ENCODE results near the gene ANKIB1. TPM values are rescaled to one million over a fixed set of nuclear protein-coding genes. Genes with fewer than 3 reads are reported as not detected.
"Not testable (repeated sequence)": the region's sequence is repeated elsewhere in the genome, so short reads cannot be mapped to it uniquely, and the experiment has no call there.

ANKIB1 gene
- polyA plus RNA-seq, 1 donor from 2014 or later: 4.4 TPM

DNA sequence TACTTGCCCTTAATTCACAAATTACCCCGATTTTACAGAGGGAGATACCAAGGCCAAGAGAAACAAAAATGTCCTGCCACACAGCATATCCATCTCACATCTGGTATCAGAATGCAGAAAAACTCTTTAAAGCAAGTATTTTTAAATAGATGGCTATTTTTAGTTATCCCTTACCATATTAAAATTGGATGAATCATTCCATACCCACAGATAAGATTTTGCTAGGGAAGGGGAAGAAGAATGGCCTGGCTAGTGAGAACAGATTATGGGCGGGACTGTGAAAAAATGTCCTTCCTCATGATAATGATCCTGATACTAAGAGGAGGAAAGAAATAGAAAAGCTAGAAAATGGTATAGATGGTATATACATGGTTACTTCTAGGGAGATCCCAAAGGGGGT lies 121.0 kb downstream of the ANKIB1 start:
- no peaks in the 10 kb centered on the region for H3K27me3 Mint-ChIP-seq
- H3K4me1 Mint-ChIP-seq: no peaks in the 10 kb centered on the region
- H3K36me3 Mint-ChIP-seq: peaks cover 31% of the 10 kb centered on the region
- no peaks in the 10 kb centered on the region for H3K9me3 Mint-ChIP-seq
- H3K4me3 Mint-ChIP-seq: no peak overlapping the region
- no peak overlapping the region for H3K27ac Mint-ChIP-seq

DNA sequence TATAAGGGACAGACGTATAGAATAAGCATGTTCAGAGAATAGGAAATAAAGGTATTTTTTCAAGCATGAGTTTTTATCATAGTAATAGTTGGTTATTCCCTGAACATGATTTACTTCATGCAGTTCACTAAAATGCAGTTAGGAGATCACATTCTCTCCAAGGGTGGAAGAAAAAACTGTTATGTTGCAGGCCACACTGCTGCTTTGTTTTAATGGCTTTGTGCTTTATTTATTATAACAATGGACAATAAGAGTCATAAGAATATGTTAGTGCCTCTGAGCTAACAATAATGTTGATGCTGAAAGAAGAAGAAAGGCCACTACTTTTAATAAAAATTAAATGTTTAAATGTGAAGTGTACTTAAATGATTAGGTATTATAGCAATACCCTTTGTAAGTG lies 123.0 kb downstream of the ANKIB1 start:
- H3K27ac Mint-ChIP-seq: no peak overlapping the region
- no peaks in the 10 kb centered on the region for H3K4me1 Mint-ChIP-seq
- H3K36me3 Mint-ChIP-seq: peaks cover 26% of the 10 kb centered on the region
- H3K4me3 Mint-ChIP-seq: no peak overlapping the region
- no peaks in the 10 kb centered on the region for H3K9me3 Mint-ChIP-seq
- no peaks in the 10 kb centered on the region for H3K27me3 Mint-ChIP-seq

DNA sequence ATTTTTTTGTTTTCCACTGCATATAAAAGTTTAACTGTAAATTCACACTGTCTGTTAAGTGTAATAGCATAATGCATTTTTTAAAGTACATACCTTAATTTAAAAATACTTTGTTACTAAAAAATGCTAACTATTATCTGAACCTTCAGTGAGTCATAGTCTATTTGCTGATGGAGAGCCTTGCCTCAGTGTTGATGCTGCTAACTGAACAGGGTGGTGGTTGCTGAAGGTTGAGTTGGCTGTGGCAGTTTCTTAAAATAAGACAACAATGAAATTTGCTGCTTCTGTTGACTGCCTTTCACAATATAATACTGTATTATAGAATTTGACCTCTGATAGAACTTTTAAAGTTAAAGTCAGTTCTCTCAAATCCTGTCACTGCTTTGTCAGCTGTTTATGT lies 129.2 kb downstream of the ANKIB1 start:
- Mint-ChIP-seq H3K27ac (no peak overlapping the region), H3K9me3 (no peaks in the 10 kb centered on the region), H3K27me3 (no peaks in the 10 kb centered on the region), H3K4me1 (peaks cover 0 to 2% (median 0%) of the 10 kb centered on the region in 3 donors), H3K36me3 (peaks cover 11% of the 10 kb centered on the region), H3K4me3 (no peak overlapping the region)

DNA sequence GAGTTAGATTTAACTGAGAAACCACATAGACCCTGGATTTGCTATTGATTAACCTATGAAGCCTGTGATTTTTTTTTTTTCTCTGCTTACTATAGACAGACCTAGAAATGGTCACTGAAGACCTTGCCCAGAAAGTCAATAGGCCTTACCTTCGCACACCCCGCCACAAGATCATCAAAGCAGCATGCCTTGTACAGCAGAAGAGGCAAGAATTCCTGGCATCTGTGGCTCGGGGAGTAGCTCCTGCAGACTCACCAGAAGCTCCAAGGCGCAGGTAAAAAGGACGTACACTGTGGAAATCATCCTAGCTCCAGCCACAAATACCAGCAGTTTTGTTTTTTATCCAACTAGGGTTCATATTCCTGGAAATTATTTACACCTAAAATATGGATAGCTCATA lies 145.3 kb downstream of the ANKIB1 start:
- Mint-ChIP-seq H3K4me1 (no peaks in the 10 kb centered on the region), H3K27ac (peak overlapping the region in 1 of 3 donors; percentile 29), H3K9me3 (no peaks in the 10 kb centered on the region), H3K4me3 (no peak overlapping the region), H3K27me3 (no peaks in the 10 kb centered on the region), H3K36me3 (peaks cover 8% of the 10 kb centered on the region)

GRCh38 chr7:92397542-92397941 lies 151.8 kb downstream of the ANKIB1 start:
- Mint-ChIP-seq H3K27ac (no peak overlapping the region), H3K4me1 (no peaks in the 10 kb centered on the region)

GRCh38 chr7:92400013-92400412 lies 154.2 kb downstream of the ANKIB1 start:
- Mint-ChIP-seq H3K4me3 (no peak overlapping the region), H3K4me1 (no peaks in the 10 kb centered on the region), H3K27ac (no peak overlapping the region), H3K27me3 (no peaks in the 10 kb centered on the region), H3K36me3 (peaks cover 10% of the 10 kb centered on the region), H3K9me3 (no peaks in the 10 kb centered on the region)

More at GRCh38 chr7:92397542-92397941, 151.8 kb downstream of the ANKIB1 start:
- Mint-ChIP-seq H3K27me3 (no peaks in the 10 kb centered on the region), H3K9me3 (no peaks in the 10 kb centered on the region), H3K36me3 (peaks cover 10% of the 10 kb centered on the region), H3K4me3 (no peak overlapping the region)

- Mint-ChIP-seq H3K27me3 (no peaks in the 10 kb centered on the region), H3K4me3 (no peak overlapping the region), H3K4me1 (no peaks in the 10 kb centered on the region), H3K36me3 (peaks cover 10% of the 10 kb centered on the region), H3K9me3 (no peaks in the 10 kb centered on the region), H3K27ac (no peak overlapping the region)
These were observed 157.4 kb downstream of the ANKIB1 start for GRCh38 chr7:92402920-92403759.

- Mint-ChIP-seq H3K36me3 (peaks cover 7% of the 10 kb centered on the region), H3K4me3 (no peak overlapping the region), H3K9me3 (no peaks in the 10 kb centered on the region), H3K27ac (no peak overlapping the region), H3K27me3 (no peaks in the 10 kb centered on the region), H3K4me1 (no peaks in the 10 kb centered on the region)
These were observed 157.9 kb downstream of the ANKIB1 start for GRCh38 chr7:92403760-92404074.

DNA sequence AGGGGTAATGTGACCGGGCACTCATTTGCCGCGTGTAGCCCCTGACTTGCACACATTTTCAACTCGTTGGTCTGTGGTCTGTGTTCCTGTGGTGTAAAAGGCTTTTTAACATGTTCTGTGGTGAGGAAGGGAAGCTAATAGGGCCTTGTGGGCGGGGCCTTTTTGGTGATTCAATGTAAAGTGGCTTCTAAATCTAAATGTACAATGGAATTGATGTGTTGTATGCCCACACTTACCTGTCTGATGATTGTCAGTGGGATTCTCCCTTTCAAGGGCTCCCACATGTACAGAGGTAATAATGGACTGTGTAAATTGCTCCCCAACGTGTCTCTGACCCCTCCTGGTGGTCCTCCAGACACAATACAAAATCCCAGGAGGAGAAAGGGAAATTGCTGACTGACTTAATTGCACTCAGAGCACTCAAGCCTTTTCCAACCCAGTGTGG lies 158.4 kb downstream of the ANKIB1 start:
- H3K36me3 Mint-ChIP-seq: peaks cover 8% of the 10 kb centered on the region
- no peaks in the 10 kb centered on the region for H3K9me3 Mint-ChIP-seq
- no peaks in the 10 kb centered on the region for H3K4me1 Mint-ChIP-seq
- H3K27me3 Mint-ChIP-seq: no peaks in the 10 kb centered on the region
- no peak overlapping the region for H3K27ac Mint-ChIP-seq
- H3K4me3 Mint-ChIP-seq: no peak overlapping the region

- Mint-ChIP-seq H3K4me1 (no peaks in the 10 kb centered on the region), H3K27me3 (no peaks in the 10 kb centered on the region), H3K9me3 (peaks cover 0 to 5% (median 3%) of the 10 kb centered on the region in 3 donors), H3K4me3 (no peak overlapping the region), H3K36me3 (peaks cover 2% of the 10 kb centered on the region), H3K27ac (no peak overlapping the region)
These were observed 163.6 kb downstream of the ANKIB1 start for GRCh38 chr7:92409357-92409756.

GRCh38 chr7:92410162-92410561 lies 164.4 kb downstream of the ANKIB1 start:
- not testable (repeated sequence) for H3K4me3 Mint-ChIP-seq, H3K9me3 Mint-ChIP-seq, H3K27me3 Mint-ChIP-seq, H3K4me1 Mint-ChIP-seq, H3K27ac Mint-ChIP-seq, H3K36me3 Mint-ChIP-seq

DNA sequence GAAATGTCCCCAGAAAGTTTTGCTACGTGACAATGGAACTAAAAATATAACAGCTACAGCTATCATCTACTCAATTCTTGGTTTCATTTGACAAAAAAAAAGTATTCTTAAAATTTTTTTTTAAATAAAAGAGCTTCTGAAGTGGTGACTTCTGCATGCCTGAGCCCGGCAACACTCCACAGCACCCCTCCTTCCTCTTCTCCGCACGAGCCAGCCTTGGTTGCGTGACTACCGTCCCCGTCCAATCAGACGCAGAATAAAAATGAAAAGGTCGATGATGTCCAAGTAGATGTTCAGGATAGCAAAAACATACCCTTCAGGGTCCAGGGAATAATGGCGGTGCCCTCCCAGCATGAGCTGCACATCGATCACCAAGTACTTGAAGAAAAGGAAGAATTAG lies 167.0 kb downstream of the ANKIB1 start:
- H3K27ac Mint-ChIP-seq: no peak overlapping the region
- peaks cover 2% of the 10 kb centered on the region for H3K36me3 Mint-ChIP-seq
- no peak overlapping the region for H3K4me3 Mint-ChIP-seq
- H3K27me3 Mint-ChIP-seq: no peaks in the 10 kb centered on the region
- H3K9me3 Mint-ChIP-seq: peaks cover 0 to 5% (median 3%) of the 10 kb centered on the region in 3 donors
- no peaks in the 10 kb centered on the region for H3K4me1 Mint-ChIP-seq

DNA sequence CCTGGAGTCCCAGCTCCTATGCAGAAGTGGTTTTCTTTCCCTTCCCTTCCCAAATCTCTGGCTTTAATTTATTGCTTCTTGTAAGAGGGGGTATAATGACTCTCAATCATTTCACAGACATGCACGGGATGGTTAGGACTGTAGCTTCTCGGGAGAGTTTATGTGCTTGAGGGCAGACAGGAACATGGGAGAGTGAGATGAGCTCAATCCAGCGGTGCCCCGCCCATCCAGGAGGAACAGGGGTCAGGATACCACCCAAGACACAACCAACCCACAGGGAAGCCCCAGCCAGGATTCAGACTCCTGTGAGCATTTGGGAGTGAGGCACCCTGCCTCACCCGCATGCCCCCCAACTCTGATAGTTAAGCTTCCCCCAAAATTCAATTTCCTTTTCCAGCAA lies 167.8 kb downstream of the ANKIB1 start:
- Mint-ChIP-seq H3K27me3 (no peaks in the 10 kb centered on the region), H3K4me1 (no peaks in the 10 kb centered on the region), H3K36me3 (peaks cover 2% of the 10 kb centered on the region), H3K27ac (no peak overlapping the region), H3K4me3 (no peak overlapping the region), H3K9me3 (peaks cover 0 to 5% (median 3%) of the 10 kb centered on the region in 3 donors)

GRCh38 chr7:92415225-92415624 lies 169.5 kb downstream of the ANKIB1 start:
- Mint-ChIP-seq H3K9me3 (peaks cover 0 to 2% (median 0%) of the 10 kb centered on the region in 3 donors), H3K36me3 (no peaks in the 10 kb centered on the region), H3K4me3 (no peak overlapping the region), H3K27me3 (no peaks in the 10 kb centered on the region), H3K27ac (no peak overlapping the region), H3K4me1 (no peaks in the 10 kb centered on the region)

DNA sequence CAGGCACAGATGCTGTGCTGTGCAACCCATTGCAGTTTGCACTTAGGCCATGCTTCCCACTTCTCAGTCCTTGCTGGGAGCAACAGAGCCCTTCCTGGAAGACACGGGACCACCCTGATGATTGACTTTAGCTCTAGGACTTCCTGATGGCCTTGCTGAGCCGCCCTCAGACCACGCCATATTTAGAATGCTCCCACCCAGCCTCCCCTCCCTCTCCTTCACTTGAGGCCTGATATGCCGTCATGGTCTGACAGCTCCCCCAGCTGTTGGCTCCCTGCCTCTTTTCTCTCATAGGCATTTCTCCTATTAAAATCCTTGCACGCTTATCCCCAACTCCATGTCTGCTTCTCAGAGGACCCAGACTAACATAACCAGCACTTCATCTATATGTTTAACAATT lies 172.1 kb downstream of the ANKIB1 start:
- no peaks in the 10 kb centered on the region for H3K9me3 Mint-ChIP-seq
- H3K4me3 Mint-ChIP-seq: no peak overlapping the region
- H3K4me1 Mint-ChIP-seq: no peaks in the 10 kb centered on the region
- no peaks in the 10 kb centered on the region for H3K36me3 Mint-ChIP-seq
- peaks cover 1% of the 10 kb centered on the region for H3K27me3 Mint-ChIP-seq
- H3K27ac Mint-ChIP-seq: no peak overlapping the region

DNA sequence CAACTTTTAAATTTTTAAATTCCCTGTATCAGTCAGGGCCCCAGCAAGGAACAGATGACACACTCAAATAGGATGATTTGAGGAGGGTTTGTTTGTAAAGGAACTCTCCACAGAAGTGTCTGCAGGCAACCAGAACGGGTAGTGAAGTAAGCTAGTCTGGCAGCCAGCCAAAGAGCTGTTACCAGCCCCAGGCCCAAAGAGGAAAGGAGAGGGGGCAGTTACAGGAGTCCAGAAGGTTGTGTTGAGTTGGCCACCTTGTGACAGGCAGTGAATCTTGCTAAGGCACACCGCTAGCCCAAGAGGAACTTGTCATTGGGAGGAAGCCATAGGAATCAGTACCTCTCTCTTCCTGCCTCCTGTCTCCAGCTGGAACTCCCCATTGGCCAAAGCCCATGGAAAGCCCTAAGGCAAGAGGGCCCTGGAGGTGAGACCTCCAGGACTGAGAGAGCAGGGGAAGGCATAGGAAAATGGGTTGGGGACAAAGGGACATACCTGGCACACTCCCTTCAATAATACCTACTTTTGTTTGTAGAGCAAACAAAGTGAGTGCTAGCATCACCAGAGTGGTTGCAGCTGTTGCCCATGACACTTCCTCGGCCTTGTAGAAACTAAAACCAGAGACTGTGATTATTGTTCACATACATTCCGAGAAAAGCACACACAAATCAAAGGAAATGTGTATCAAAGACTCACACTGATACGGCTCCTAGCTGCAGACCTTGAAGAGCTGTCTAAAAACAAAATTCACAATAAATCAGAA lies 176.1 kb downstream of the ANKIB1 start:
- Mint-ChIP-seq H3K27me3 (peaks cover 2% of the 10 kb centered on the region), H3K4me1 (peaks cover 0 to 9% (median 3%) of the 10 kb centered on the region in 3 donors), H3K36me3 (no peaks in the 10 kb centered on the region), H3K4me3 (no peak overlapping the region), H3K27ac (no peak overlapping the region), H3K9me3 (no peaks in the 10 kb centered on the region)

Data from IgD-negative memory B cell (primary cell).